Glutamatergic neuron (in vitro differentiated cells): ENCODE measurements around the gene GRID2IP. TPM values are rescaled to one million over a fixed set of nuclear protein-coding genes. Genes with fewer than 3 reads are reported as not detected.

Experiments
- DNase-seq: peaks from one replicate; pipeline ENCODE4 v3.0.0; 2022
- H3K27ac Mint-ChIP-seq: one replicate; pipeline ENCODE4 v1.8.0; 2020; ENCODE audit warnings: mild to moderate bottlenecking, mixed read lengths, inconsistent platforms; ENCODE audit not compliant: unreplicated experiment
- H3K27me3 Mint-ChIP-seq: one replicate; pipeline ENCODE4 v1.8.0; 2020; ENCODE audit warnings: mild to moderate bottlenecking, moderate library complexity, mixed read lengths, inconsistent platforms; ENCODE audit not compliant: unreplicated experiment
- H3K36me3 Mint-ChIP-seq: one replicate; pipeline ENCODE4 v1.8.0; 2020; ENCODE audit warnings: mild to moderate bottlenecking, mixed read lengths, inconsistent platforms; ENCODE audit not compliant: unreplicated experiment
- H3K4me1 Mint-ChIP-seq: one replicate; pipeline ENCODE4 v1.8.0; 2020; ENCODE audit warnings: mild to moderate bottlenecking, low read depth, mixed read lengths, inconsistent platforms; ENCODE audit not compliant: unreplicated experiment
- H3K4me3 Mint-ChIP-seq: one replicate; pipeline ENCODE4 v1.8.0; 2020; ENCODE audit warnings: mild to moderate bottlenecking, mixed read lengths, inconsistent platforms; ENCODE audit not compliant: unreplicated experiment
- H3K9me3 Mint-ChIP-seq: one replicate; pipeline ENCODE4 v1.8.0; 2020; ENCODE audit warnings: mild to moderate bottlenecking, moderate library complexity, mixed read lengths, inconsistent platforms; ENCODE audit not compliant: unreplicated experiment
- total RNA-seq: library from RNA; stranded (reverse); fragmentation: NEBNext Ultra II Directional; extraction: Animal tissue kit (Norgen Biotek cat#: 25700); gene quantifications from one replicate; pipeline ENCODE4 v1.2.1, GENCODE V29; 2021; ENCODE audit not compliant: unreplicated experiment
- TF ChIP-seq, protein P1 (sequence below): fragments of 200-600 bp; sonication (generic); IDR thresholded peaks from one replicate; pipeline ENCODE4 v1.5.0; 2021; ENCODE audit not compliant: partially characterized antibody, unreplicated experiment

The GRID2IP gene
- total RNA-seq, 1 donor from 2014 or later, result 0.66 TPM

GRCh38 chr7:6487184-6487545 lies 64.1 kb downstream of the GRID2IP start:
- H3K27ac Mint-ChIP-seq, result no peak overlapping the region
- no peaks in the 10 kb centered on the region for H3K36me3 Mint-ChIP-seq
- DNase-seq, result no peak
- TF ChIP-seq, protein P1, sequence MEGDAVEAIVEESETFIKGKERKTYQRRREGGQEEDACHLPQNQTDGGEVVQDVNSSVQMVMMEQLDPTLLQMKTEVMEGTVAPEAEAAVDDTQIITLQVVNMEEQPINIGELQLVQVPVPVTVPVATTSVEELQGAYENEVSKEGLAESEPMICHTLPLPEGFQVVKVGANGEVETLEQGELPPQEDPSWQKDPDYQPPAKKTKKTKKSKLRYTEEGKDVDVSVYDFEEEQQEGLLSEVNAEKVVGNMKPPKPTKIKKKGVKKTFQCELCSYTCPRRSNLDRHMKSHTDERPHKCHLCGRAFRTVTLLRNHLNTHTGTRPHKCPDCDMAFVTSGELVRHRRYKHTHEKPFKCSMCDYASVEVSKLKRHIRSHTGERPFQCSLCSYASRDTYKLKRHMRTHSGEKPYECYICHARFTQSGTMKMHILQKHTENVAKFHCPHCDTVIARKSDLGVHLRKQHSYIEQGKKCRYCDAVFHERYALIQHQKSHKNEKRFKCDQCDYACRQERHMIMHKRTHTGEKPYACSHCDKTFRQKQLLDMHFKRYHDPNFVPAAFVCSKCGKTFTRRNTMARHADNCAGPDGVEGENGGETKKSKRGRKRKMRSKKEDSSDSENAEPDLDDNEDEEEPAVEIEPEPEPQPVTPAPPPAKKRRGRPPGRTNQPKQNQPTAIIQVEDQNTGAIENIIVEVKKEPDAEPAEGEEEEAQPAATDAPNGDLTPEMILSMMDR, result no peak
- H3K9me3 Mint-ChIP-seq, result peaks cover 2% of the 10 kb centered on the region
- H3K4me1 Mint-ChIP-seq, result peaks cover 5% of the 10 kb centered on the region
- H3K27me3 Mint-ChIP-seq, result peaks cover 4% of the 10 kb centered on the region
- no peak overlapping the region for H3K4me3 Mint-ChIP-seq

GRCh38 chr7:6486438-6487183 lies 64.7 kb downstream of the GRID2IP start:
- TF ChIP-seq, protein P1, result no peak
- Mint-ChIP-seq H3K4me1 (peaks cover 5% of the 10 kb centered on the region), H3K4me3 (no peak overlapping the region), H3K27me3 (peaks cover 4% of the 10 kb centered on the region), H3K36me3 (no peaks in the 10 kb centered on the region), H3K27ac (no peak overlapping the region), H3K9me3 (peaks cover 2% of the 10 kb centered on the region)
- DNase-seq, result no peak

GRCh38 chr7:6482743-6483119 lies 68.5 kb downstream of the GRID2IP start:
- Mint-ChIP-seq H3K9me3 (no peaks in the 10 kb centered on the region), H3K4me3 (peak overlapping the region; percentile 91), H3K27me3 (peaks cover 7% of the 10 kb centered on the region), H3K27ac (no peak overlapping the region), H3K4me1 (peaks cover 5% of the 10 kb centered on the region), H3K36me3 (no peaks in the 10 kb centered on the region)
- DNase-seq, result no peak
- TF ChIP-seq, protein P1, result no peak

DNA sequence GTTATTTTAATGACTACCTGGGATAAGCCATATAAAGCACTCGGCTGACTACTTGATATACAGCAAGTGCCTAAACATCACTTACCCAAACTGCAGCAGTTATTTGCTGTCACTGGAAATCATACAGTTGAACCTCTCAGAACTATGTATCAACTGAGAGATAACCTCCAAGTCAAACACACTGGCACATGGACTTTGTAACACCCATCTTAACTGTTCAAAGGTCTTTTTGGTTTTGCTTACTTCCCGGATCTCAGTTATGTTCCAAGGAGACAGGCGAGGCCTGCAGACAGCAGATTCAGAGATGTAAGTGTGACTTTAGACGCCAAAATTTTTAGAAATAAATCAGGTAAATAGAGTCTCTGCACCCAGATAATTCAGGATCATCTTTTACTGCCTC lies 69.0 kb downstream of the GRID2IP start:
- DNase-seq, result no peak
- H3K27me3 Mint-ChIP-seq, result peaks cover 7% of the 10 kb centered on the region
- no peak overlapping the region for H3K27ac Mint-ChIP-seq
- TF ChIP-seq, protein P1, result no peak
- peaks cover 9% of the 10 kb centered on the region for H3K4me1 Mint-ChIP-seq
- H3K36me3 Mint-ChIP-seq, result no peaks in the 10 kb centered on the region
- no peaks in the 10 kb centered on the region for H3K9me3 Mint-ChIP-seq
- H3K4me3 Mint-ChIP-seq, result peak overlapping the region; percentile 91

GRCh38 chr7:6481445-6481844 lies 69.8 kb downstream of the GRID2IP start:
- peaks cover 7% of the 10 kb centered on the region for H3K27me3 Mint-ChIP-seq
- H3K4me1 Mint-ChIP-seq, result peaks cover 15% of the 10 kb centered on the region
- no peaks in the 10 kb centered on the region for H3K9me3 Mint-ChIP-seq
- H3K4me3 Mint-ChIP-seq, result no peak overlapping the region
- DNase-seq, result no peak
- H3K27ac Mint-ChIP-seq, result no peak overlapping the region
- TF ChIP-seq, protein P1, result no peak
- H3K36me3 Mint-ChIP-seq, result no peaks in the 10 kb centered on the region
